Endothelial cell of umbilical vein (primary cell): ENCODE results near the gene AKT1. TPM values are rescaled to one million over a fixed set of nuclear protein-coding genes. Genes with fewer than 3 reads are reported as not detected.

Experiments
- BruUV-seq: library from RNA; stranded (reverse); fragments of 400-500 nt; replicated peaks from 2 replicates; lab custom pipeline; 2021; lab: Mats Ljungman, UMichigan
- CTCF ChIA-PET: fragments of 300-600, 350-600 bp; sonication (Branson Sonifier 250); formaldehyde crosslinking; loops from one replicate; lab custom pipeline; 2021; ENCODE audit warnings: antibody characterized with exemption, inconsistent platforms; lab: Charles Lee
- POLR2A ChIA-PET: fragments of 300-600, 350-600 bp; sonication (Branson Sonifier 250); formaldehyde crosslinking; loops from one replicate; lab custom pipeline; 2021; ENCODE audit warnings: antibody characterized with exemption, inconsistent platforms; lab: Charles Lee
- DNase-seq: peaks from one replicate; pipeline ENCODE4 v3.0.0-alpha.2; 2011; ENCODE audit warnings: low read depth, low spot score
- FAIRE-seq: peaks from 2 replicates; lab custom pipeline; 2011; peaks lifted over from hg19 to GRCh38; lab: Jason Lieb, UNC
- H2AFZ ChIP-seq: 2 replicates; pipeline ENCODE4 v1.6.0; 2012; ENCODE audit warnings: low read depth, low read length, control low read depth, inconsistent platforms
- H3K27ac ChIP-seq: 2 replicates; pipeline ENCODE4 v1.5.1; 2011; ENCODE audit warnings: low read depth, mild to moderate bottlenecking, control low read depth, low read length, moderate library complexity; ENCODE audit not compliant: insufficient read depth
- H3K27me3 ChIP-seq, 2 experiments: 2 replicates each; pipeline versions ENCODE4 v1.6.0 to v1.6.1; 2011; ENCODE audit warnings: low read length in 2 of 2, mixed read lengths in 1 of 2; ENCODE audit not compliant: control insufficient read depth in 2 of 2, insufficient read depth in 2 of 2
- H3K36me3 ChIP-seq, 2 experiments: 2 replicates in 1 of 2; 3 replicates in 1 of 2; pipeline ENCODE4 v1.5.1; 2011; ENCODE audit warnings: low read length in 2 of 2, mild to moderate bottlenecking in 1 of 2, moderate library complexity in 1 of 2; ENCODE audit not compliant: control insufficient read depth in 2 of 2, insufficient read depth in 2 of 2; ENCODE audit errors: extremely low read depth in 1 of 2
- H3K4me1 ChIP-seq: 3 replicates; pipeline ENCODE4 v1.5.1; 2011; ENCODE audit warnings: mild to moderate bottlenecking, low read length; ENCODE audit not compliant: control insufficient read depth, insufficient read depth; ENCODE audit errors: extremely low read depth
- H3K4me2 ChIP-seq: 2 replicates; pipeline ENCODE4 v1.6.1; 2011; ENCODE audit warnings: low read length, control low read depth, mixed read lengths; ENCODE audit not compliant: insufficient read depth
- H3K4me3 ChIP-seq, 3 experiments: fragments of 200-600 bp in 1 of 3; sonication (generic), shearing (Covaris generic) in 1 of 3; replicated peaks in 1 of 3; 2 replicates each; pipeline ENCODE4 v1.5.1; 2011 to 2016; ENCODE audit warnings: control low read depth in 3 of 3, low read length in 3 of 3, mild to moderate bottlenecking in 2 of 3, inconsistent platforms in 1 of 3, low read depth in 1 of 3, moderate library complexity in 1 of 3; ENCODE audit not compliant: insufficient read depth in 1 of 3
- H3K79me2 ChIP-seq: 2 replicates; pipeline ENCODE4 v1.6.0; 2012; ENCODE audit warnings: low read length, inconsistent platforms; ENCODE audit not compliant: control insufficient read depth, insufficient read depth
- H3K9ac ChIP-seq: replicated peaks from 2 replicates; pipeline ENCODE3; 2011; ENCODE audit warnings: low read length, control low read depth; ENCODE audit not compliant: insufficient read depth; ENCODE audit errors: extremely low read depth
- H3K9me1 ChIP-seq: replicated peaks from 3 replicates; pipeline ENCODE4 v1.6.0; 2011; ENCODE audit warnings: mild to moderate bottlenecking, low read length; ENCODE audit not compliant: control insufficient read depth, insufficient read depth; ENCODE audit errors: extremely low read depth
- H3K9me3 ChIP-seq: replicated peaks from 2 replicates; pipeline ENCODE4 v1.5.1; 2012; ENCODE audit warnings: low read length, inconsistent platforms; ENCODE audit not compliant: control insufficient read depth, insufficient read depth
- H4K20me1 ChIP-seq: replicated peaks from 2 replicates; pipeline ENCODE3; 2011; ENCODE audit warnings: mild to moderate bottlenecking, low read length; ENCODE audit not compliant: control insufficient read depth, insufficient read depth; ENCODE audit errors: extremely low read depth
- CTCF ChIP-seq, 2 donors: IDR thresholded peaks; 1 replicate in 1 of 2; 2 replicates in 1 of 2; pipeline ENCODE4 v1.5.1; 2011; ENCODE audit warnings: low read length in 2 of 2, mild to moderate bottlenecking in 2 of 2, moderate library complexity in 2 of 2, control low read depth in 1 of 2, inconsistent platforms in 1 of 2, low read depth in 1 of 2; ENCODE audit not compliant: insufficient read depth in 1 of 2; ENCODE audit errors: extremely low read depth in 1 of 2
- EZH2 ChIP-seq: IDR thresholded peaks from 2 replicates; pipeline ENCODE4 v1.6.1; 2012; ENCODE audit warnings: borderline replicate concordance, low read depth, mild to moderate bottlenecking, moderate library complexity, low read length, inconsistent platforms; ENCODE audit not compliant: severe bottlenecking
- FOS ChIP-seq: IDR thresholded peaks from 2 replicates; pipeline ENCODE4 v1.6.1; 2011; ENCODE audit warnings: mild to moderate bottlenecking, low read length, moderate library complexity, borderline replicate concordance; ENCODE audit not compliant: insufficient read depth
- GATA2 ChIP-seq: IDR thresholded peaks from 2 replicates; pipeline ENCODE4 v1.7.0; 2011; ENCODE audit warnings: low read depth, mild to moderate bottlenecking, moderate library complexity, mixed read lengths, low read length; ENCODE audit not compliant: insufficient read length, insufficient read depth
- JUN ChIP-seq: IDR thresholded peaks from 2 replicates; pipeline ENCODE4 v1.6.1; 2011; ENCODE audit warnings: borderline replicate concordance, low read depth; ENCODE audit not compliant: insufficient read length, insufficient read depth
- MAX ChIP-seq: IDR thresholded peaks from 2 replicates; pipeline ENCODE4 v1.6.1; 2011; ENCODE audit not compliant: insufficient read depth, insufficient read length
- MYC ChIP-seq: IDR thresholded peaks from one replicate; pipeline ENCODE4 v1.6.1; 2011; ENCODE audit warnings: mild to moderate bottlenecking, low read depth, low read length
- POLR2A ChIP-seq: IDR thresholded peaks from 2 replicates; pipeline ENCODE4 v1.6.1; 2012; ENCODE audit warnings: low read depth, mild to moderate bottlenecking, control low read depth, low read length
- POLR2AphosphoS5 ChIP-seq: IDR thresholded peaks from 2 replicates; pipeline ENCODE4 v1.6.1; 2012; ENCODE audit warnings: low read depth, mild to moderate bottlenecking, control low read depth, low read length, moderate library complexity; ENCODE audit not compliant: insufficient read depth
- dilution Hi-C: fragments of 300-500 bp; cut with MboI; formaldehyde crosslinking; loops from one replicate; pipeline ENCODE4 v1.15.0; 2019; ENCODE audit warnings: low sequenced_read_pairs; ENCODE audit not compliant: extremely low pct_ligation_motif_present
- intact Hi-C: fragments of 100-400 bp; cut with micrococcal nuclease; formaldehyde crosslinking; loops from one replicate; pipeline ENCODE4 v1.10.0; 2022
- polyA plus RNA-seq, 4 experiments: library from polyadenylated mRNA; depleted of rRNA in 3 of 4; stranded (reverse) in 3 of 4; unstranded in 1 of 4; fragments of >200 nt; gene quantifications; 2 replicates each; pipeline versions ENCODE4 v1.2.1 to v1.2.3, GENCODE V29; 2011 to 2012; ENCODE audit warnings: missing spikeins in 1 of 4
- total RNA-seq: library from RNA; stranded (reverse); gene quantifications from 2 replicates; pipeline ENCODE4 v1.2.3, GENCODE V29; 2021

Gene AKT1
- total and polyA plus RNA-seq, 2 donors (not counting 3 experiments of a cell fraction or from before 2014, with no cell fraction given), result 177 to 191 TPM

GRCh38 chr14:104746934-104747481, 48.5 kb downstream of the AKT1 start:
- Histone ChIP-seq H4K20me1 (no peaks in the 10 kb centered on the region), H2AFZ (no peak overlapping the region), H3K27ac (no peak overlapping the region), H3K4me3 (no peak overlapping the region), H3K9ac (no peak overlapping the region), H3K4me1 (no peaks in the 10 kb centered on the region), H3K27me3 (no peaks in the 10 kb centered on the region), H3K36me3 (no peaks in the 10 kb centered on the region), H3K9me3 (no peaks in the 10 kb centered on the region), H3K9me1 (no peaks in the 10 kb centered on the region), H3K4me2 (no peak overlapping the region), H3K79me2 (no peaks in the 10 kb centered on the region)
- no peak for TF ChIP-seq EZH2
- TF ChIP-seq GATA2, result no peak
- no peak for TF ChIP-seq FOS
- TF ChIP-seq POLR2AphosphoS5, result no peak
- no peak for TF ChIP-seq MAX
- DNase-seq (no peak), FAIRE-seq (no peak)
- dilution Hi-C loops, result no loop called here
- no TSS peak for BruUV-seq
- intact Hi-C loops, result no loop called here
- POLR2A ChIA-PET, result no interaction called here
- CTCF ChIA-PET, result no interaction called here

- Histone ChIP-seq H3K9me3 (no peaks in the 10 kb centered on the region), H3K9ac (no peak overlapping the region), H3K27me3 (no peaks in the 10 kb centered on the region), H3K36me3 (no peaks in the 10 kb centered on the region), H2AFZ (no peak overlapping the region), H3K4me1 (no peaks in the 10 kb centered on the region), H3K27ac (no peak overlapping the region), H3K4me2 (no peak overlapping the region), H3K4me3 (no peak overlapping the region), H4K20me1 (no peaks in the 10 kb centered on the region), H3K9me1 (no peaks in the 10 kb centered on the region), H3K79me2 (no peaks in the 10 kb centered on the region)
- BruUV-seq, result no TSS peak
- FAIRE-seq (no peak), DNase-seq (no peak)
- POLR2A ChIA-PET, result no interaction called here
- intact Hi-C loops, result no loop called here
- CTCF ChIA-PET, result no interaction called here
- TF ChIP-seq CTCF (IDR thresholded peaks at IDR 0.05; ENCODE audit: extremely low read depth in 1 of 2, insufficient read depth in 1 of 2, low read depth in 1 of 2, low read length in 2 of 2) (no peak), POLR2A (no peak), GATA2 (no peak), MAX (no peak), FOS (no peak), EZH2 (no peak), MYC (no peak), POLR2AphosphoS5 (no peak), JUN (no peak)
- dilution Hi-C loops, result no loop called here
Observed at GRCh38 chr14:104746071-104746545, 49.4 kb downstream of the AKT1 start.
